Epithelial cell of proximal tubule (primary cell): ENCODE measurements around the gene BSPRY. TPM values are rescaled to one million over a fixed set of nuclear protein-coding genes. Genes with fewer than 3 reads are reported as not detected.

Experiments used
- DNase-seq: peaks from one replicate; pipeline ENCODE4 v3.0.0-alpha.2; 2011; ENCODE audit warnings: low read depth
- H3K4me3 ChIP-seq: 2 replicates; pipeline ENCODE4 v1.5.1; 2011; ENCODE audit warnings: low read depth, mild to moderate bottlenecking, low read length
- CTCF ChIP-seq: conservative IDR thresholded peaks from 2 replicates; pipeline ENCODE4 v1.5.1; 2012; ENCODE audit warnings: low read depth, mild to moderate bottlenecking, low read length
- total RNA-seq: library from RNA; depleted of rRNA; stranded (reverse); fragments of >200 nt; gene quantifications from 2 replicates; pipeline ENCODE4 v1.2.3, GENCODE V29; 2015

Gene BSPRY
- total RNA-seq, 1 donor from 2014 or later, result 15.2 TPM

DNA sequence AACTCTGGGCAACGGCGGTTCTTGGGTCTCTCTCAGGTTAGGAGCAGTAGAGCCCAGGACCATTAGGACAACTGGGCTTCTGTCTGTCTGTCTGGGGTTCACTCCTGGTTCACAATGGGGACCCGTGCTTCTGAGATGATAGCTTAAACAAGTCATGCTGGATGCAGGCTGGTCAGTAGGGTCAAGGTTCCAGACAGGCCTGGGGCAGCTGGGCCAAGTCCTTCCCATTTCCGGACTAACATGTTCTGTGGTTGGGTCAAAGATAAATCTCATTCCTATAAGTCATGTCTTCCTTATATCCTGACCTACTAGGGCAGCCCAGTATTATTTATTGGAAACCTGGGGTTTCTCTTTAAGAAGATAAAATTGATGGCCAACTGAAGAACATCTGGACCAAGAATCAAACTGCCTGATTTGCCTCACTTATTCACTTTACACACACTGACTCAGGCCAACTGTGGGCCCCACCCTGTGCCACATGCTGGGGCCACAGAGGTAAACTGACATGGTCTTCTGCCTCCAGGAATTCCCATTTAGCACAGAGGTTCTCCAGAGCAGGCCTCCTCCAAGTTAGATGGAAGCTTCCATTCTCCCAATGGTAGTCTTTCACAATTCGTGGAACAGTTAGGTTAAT lies 19.1 kb downstream of the BSPRY start:
- no peak overlapping the region for H3K4me3 ChIP-seq
- TF ChIP-seq CTCF, result no peak
- DNase-seq, result no peak

GRCh38 chr9:113368982-113369854 lies 19.9 kb downstream of the BSPRY start:
- H3K4me3 ChIP-seq, result no peak overlapping the region
- no peak for DNase-seq
- TF ChIP-seq CTCF, result no peak

DNA sequence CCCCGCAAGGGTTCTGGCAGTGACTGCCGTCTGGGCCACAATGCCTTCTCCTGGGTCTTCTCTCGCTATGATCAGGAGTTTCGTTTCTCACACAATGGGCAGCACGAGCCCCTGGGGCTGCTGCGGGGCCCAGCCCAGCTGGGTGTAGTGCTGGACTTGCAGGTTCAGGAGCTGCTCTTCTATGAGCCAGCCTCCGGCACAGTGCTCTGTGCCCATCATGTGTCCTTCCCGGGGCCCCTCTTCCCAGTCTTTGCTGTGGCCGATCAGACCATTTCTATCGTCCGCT lies 20.5 kb downstream of the BSPRY start:
- H3K4me3 ChIP-seq, result no peak overlapping the region
- DNase-seq, result no peak
- TF ChIP-seq CTCF, result no peak

GRCh38 chr9:113370806-113371325 lies 21.5 kb downstream of the BSPRY start:
- no peak for TF ChIP-seq CTCF
- no peak overlapping the region for H3K4me3 ChIP-seq
- DNase-seq, result no peak

- no peak overlapping the region for H3K4me3 ChIP-seq
- no peak for TF ChIP-seq CTCF
- no peak for DNase-seq
Observed at GRCh38 chr9:113372059-113372458, 22.7 kb downstream of the BSPRY start.

DNA sequence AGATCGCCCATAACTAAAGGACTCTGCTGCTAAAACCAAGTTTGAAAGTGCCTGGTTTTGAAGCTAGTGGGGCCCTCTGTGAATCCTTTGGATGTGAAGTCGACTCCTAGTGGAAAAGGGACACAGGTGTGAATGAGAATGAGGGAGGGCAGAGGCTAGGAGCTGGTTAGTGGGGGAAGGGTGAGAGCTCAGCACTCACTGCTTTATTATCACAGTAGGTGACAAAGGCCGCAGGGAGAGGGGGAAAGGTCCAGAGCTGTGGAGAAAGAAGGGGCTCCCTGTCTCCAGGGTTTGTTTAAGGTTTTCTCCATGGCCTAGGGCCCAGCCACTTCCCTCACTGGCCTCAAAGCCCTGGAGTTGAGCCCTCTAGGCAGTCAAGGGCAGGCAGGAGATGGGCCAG lies 23.9 kb downstream of the BSPRY start:
- no peak for TF ChIP-seq CTCF
- no peak for DNase-seq
- no peak overlapping the region for H3K4me3 ChIP-seq
